Measurements from ENCODE around the gene LSM6.

The LSM6 gene

DNA sequence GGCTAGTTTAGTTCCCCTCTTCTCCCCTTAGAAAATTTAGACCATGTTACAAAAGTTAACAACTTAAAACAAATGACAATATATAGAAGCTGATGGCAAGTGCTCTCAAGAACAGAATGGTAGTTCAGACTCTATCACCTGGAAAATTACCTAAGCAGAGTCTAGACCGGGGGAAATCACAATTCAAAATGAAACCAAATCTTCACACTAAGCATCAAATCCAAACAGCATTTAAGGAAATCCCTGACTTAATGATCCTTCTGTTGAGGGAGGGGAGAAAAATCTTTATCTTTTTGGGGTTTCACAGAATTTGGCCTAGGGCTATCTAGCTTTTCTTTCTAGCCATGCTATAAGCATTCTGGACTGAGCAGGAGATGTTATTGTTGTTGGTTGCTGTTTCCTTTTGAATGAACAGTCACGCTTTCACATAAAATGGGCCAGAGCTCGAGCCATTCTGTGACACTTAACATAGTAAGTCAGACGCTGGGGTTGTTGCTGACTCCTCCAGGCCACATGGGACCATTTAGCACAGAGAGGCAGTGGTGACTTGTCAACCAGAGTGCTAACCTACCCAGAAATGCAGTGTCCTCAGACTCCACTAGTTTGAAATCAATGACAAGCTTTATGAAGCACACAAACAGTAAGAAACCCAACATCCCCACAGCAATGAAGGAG is 16.0 kb upstream of the LSM6 start:
- DNase-seq (ENCODE audit: extremely low spot score), result no peak
- no peak for TF ChIP-seq CTCF (IDR thresholded peaks at IDR 0.05; ENCODE audit: control extremely low read depth, extremely low read depth, low read depth, missing control alignments)
- ChIA-PET POLR2A (no interaction called here), CTCF (interaction anchor here (0.9 to 2.4 kb wide), 9 partner anchors 11 to 207 kb away, joined by 3 to 8 read pairs (median 5); no protein-coding TSS in a partner anchor)

DNA sequence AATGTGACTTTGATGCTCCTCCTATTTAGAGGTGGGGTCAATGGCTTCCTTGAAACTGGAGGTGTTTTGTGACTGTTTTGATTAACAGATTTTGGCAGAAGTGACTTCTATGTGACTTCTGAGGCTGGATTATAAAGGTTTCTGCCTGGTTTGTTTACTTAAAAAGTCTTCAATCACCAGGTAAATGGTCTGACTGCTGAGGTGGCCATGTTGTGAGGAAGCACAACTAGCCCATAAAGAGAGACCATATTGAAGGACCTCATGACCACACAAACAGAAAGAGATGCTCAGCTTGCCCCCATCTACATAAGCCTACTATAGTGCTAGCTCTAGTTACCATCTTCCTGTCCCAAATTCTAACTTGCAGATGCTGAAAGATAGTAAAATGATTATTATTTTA is 14.3 kb upstream of the LSM6 start:
- ChIA-PET POLR2A (no interaction called here), CTCF (interaction anchor here (2.0 kb wide), 1 partner anchor 19 kb away, joined by 5 read pairs; no protein-coding TSS in a partner anchor)
- TF ChIP-seq CTCF (IDR thresholded peaks at IDR 0.05; ENCODE audit: control extremely low read depth, extremely low read depth, low read depth, missing control alignments), result no peak
- no peak for DNase-seq (ENCODE audit: extremely low spot score)

- TF ChIP-seq CTCF (IDR thresholded peaks at IDR 0.05; ENCODE audit: control extremely low read depth, extremely low read depth, low read depth, missing control alignments), result no peak
- no peak for DNase-seq (ENCODE audit: extremely low spot score)
- ChIA-PET CTCF (interaction anchor here (0.6 to 1.3 kb wide), 2 partner anchors 16 to 70 kb away, joined by 3 read pairs; no protein-coding TSS in a partner anchor), POLR2A (no interaction called here)
Observed at GRCh38 chr4:146165221-146165620, 10.3 kb upstream of the LSM6 start.

- POLR2A ChIA-PET, result no interaction called here
- no peak for DNase-seq (ENCODE audit: extremely low spot score)
- CTCF ChIA-PET, result interaction anchor here (0.6 to 1.3 kb wide), 2 partner anchors 17 to 70 kb away, joined by 3 read pairs; no protein-coding TSS in a partner anchor
- TF ChIP-seq CTCF (IDR thresholded peaks at IDR 0.05; ENCODE audit: control extremely low read depth, extremely low read depth, low read depth, missing control alignments), result no peak
Observed at GRCh38 chr4:146165840-146166239, 9.7 kb upstream of the LSM6 start.

DNA sequence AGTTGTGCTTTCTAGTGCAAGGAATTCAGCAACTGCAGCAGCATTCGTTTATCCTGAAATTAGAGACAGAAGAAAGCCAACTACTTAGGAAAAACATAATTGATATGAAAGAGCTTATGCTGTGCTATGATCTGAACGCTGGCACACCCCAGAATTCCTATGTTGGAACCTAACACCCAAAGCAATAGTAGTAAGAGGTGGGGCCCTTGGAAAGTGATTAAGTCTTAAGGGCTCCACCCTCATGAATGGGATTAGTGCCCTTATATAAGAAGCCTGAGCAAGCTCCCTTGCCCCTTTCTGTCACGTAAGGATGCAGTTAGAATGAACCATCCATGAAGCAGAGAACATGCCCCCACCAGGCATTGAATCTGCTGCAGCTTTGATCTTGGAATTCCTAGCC is 5.4 kb upstream of the LSM6 start:
- POLR2A ChIA-PET, result no interaction called here

DNA sequence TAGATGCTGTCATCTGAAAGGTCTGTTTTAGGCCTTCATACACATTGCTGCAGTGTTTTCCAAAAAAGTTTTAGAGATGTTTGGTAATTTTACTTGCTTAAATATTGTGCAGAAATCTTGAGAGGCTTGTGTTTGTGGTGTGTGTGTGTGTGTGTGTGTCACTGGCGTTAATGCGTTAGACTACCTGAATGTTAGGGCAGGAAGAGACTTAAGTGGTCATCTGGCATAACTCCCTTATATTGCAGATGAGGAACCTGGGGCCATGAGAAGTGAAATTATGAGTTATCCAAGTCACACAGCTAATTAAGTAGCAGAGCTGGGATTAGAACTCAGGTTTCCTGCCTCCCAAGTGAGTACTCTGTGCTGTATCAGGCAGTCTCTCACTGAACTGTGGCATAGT is 1.4 kb downstream of the LSM6 start:
- TF ChIP-seq CTCF (IDR thresholded peaks at IDR 0.05; ENCODE audit: control extremely low read depth, extremely low read depth, low read depth, missing control alignments), result no peak
- CTCF ChIA-PET, result no interaction called here
- no peak for DNase-seq (ENCODE audit: extremely low spot score)
- POLR2A ChIA-PET, result no interaction called here

More for the DNA sequence above, 5.4 kb upstream of the LSM6 start:
- CTCF ChIA-PET, result interaction anchor here (1.1 to 1.6 kb wide), 2 partner anchors 11 to 94 kb away, joined by 3 to 6 read pairs; no protein-coding TSS in a partner anchor
- no peak for TF ChIP-seq CTCF (IDR thresholded peaks at IDR 0.05; ENCODE audit: control extremely low read depth, extremely low read depth, low read depth, missing control alignments)
- DNase-seq (ENCODE audit: extremely low spot score), result no peak
